ENCODE results near the gene B4GALNT3.
A peak's percentile ranks its signal among the peaks of the same experiment; 100 is the strongest.
"Not testable (repeated sequence)": the region's sequence is repeated elsewhere in the genome, so short reads cannot be mapped to it uniquely, and the experiment has no call there.

Gene B4GALNT3

DNA sequence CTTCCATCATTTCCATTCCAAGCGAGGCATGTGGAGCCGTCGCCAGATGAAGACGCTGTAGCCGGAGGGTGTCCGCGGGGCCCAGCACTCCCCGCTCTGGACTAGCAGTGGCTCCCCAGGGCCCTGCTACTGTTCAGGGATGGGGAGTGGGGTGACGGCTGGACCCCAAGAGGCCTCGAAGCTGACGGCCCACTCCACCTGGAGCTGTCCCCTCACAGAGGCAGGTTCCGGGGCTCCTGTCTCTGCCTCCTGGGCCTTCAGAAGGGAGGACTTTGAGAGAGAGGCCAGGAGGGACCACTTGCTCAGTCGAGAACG is 101.6 kb downstream of the B4GALNT3 start:
- DNase-seq = no peak

DNA sequence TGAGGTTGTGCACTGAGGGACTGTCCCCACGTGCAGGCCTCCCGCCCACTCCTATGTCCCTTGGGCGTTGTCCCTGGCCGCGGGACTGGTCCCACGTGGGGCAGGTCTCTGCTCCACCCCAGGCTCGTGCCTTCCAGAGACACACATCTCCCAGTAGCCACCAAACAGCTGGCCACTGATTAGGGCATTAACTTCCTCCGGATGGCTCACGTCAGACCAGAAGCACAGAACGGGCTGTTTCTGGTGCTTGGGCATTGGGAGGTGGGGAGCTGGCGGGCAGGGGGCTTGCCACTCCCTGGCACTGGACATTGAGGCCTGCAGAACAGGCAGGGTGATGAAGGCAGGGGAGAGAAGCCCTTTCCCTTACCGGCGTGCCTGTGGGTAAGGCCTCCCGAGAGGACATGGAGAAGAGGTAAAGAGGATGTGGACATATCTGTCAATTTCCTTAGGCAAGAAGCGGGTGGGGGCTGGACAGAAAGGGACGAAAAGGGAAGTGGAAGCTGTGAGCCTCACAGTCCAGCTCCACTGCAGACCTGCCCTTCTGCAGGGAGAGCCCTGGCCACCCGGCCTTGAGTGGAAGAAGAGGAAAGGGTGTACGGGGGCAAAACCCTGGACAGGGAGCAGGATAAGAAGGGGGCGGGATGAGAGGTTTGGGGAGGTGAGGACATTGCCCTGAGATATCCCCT is 102.3 kb downstream of the B4GALNT3 start:
- DNase-seq = no peak

DNA sequence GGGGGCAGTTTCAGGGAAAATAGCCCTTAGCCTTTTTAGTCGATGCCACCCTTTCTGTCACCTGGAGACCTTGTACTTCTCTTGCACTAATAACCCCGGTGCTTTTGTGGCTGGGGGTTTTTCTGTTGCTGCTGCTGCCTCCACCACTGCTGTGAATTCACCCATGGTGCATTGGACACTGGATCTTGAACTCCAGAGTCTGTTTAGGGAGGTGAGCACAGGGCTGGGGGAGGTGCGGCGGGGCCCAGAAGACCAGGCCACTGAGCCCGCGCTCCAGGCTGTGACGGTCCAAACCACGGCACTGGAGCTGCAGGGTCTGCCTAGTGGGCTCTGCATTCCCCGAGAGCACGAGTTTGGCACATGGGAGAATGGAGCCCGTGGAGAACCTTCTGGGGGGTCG is 102.9 kb downstream of the B4GALNT3 start:
- DNase-seq = no peak

DNA sequence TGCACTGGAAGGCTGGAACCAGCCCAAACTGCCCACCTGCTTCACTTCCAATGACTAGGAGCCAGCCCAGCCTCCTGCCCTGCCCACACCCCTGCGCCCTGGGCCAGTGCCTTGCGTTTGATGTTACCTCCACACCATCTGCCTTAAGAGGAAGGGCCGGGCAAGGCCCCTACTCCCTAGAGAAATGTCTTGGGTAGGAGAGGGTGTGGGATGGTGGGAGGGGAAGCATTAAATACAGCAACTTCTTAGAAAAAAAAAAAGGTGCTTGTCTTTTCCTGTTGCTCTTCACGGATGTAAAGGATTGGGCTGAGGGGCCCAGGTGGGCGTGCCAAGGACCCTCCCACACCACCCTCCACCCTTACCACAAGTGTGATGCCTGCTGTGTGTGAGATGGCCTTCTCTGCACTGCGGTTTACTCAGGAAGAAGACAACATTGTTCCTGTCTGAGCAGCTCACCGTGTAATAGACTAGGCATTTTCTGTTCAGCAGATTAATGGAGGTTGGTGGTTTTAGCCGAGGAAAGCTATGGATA is 103.6 kb downstream of the B4GALNT3 start:
- no peak for DNase-seq

DNA sequence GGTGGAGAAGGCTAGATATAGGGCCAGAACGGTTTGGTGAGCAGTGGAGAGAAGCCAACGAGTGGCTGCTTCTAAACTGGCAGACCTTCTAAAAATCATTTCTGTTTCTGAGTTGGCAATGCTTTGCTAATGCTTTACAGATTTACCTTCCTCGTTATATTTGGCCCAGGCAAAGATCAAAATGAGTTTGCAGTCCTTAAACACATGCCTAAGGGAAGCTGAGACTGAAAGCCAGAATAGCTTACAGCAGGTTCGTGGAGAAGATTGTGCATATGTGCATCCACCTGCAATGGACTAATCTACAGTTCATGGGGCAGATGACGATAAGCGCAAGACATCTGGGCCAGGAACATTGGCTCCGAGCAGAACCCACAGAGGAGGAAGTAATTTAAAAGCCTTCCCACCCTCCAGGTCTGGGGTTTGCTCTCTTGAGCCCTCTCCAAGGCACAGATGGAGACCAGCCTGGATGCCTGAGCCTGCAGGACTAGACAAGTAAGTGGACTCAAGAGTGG is 104.1 kb downstream of the B4GALNT3 start:
- DNase-seq = no peak

DNA sequence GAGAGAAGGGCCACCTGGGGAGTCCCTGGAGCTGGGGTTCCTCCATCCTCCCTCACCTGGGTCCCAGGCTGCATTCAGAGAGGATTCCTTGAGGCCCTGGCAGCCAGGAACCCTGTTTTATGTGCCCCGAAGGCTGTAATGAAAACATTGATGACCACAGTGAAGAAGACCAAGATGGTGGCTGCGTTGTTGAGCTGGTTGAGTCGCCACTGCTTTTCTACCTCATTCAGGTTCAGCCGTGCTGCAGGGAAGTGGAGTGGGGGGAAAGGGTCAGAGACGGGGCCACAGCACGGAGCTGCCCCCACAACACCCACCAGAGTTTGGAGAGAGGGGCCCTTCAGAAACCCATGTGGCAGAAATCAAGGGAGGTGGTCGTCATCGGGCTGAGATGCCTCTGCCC is 105.4 kb downstream of the B4GALNT3 start:
- DNase-seq = no peak

DNA sequence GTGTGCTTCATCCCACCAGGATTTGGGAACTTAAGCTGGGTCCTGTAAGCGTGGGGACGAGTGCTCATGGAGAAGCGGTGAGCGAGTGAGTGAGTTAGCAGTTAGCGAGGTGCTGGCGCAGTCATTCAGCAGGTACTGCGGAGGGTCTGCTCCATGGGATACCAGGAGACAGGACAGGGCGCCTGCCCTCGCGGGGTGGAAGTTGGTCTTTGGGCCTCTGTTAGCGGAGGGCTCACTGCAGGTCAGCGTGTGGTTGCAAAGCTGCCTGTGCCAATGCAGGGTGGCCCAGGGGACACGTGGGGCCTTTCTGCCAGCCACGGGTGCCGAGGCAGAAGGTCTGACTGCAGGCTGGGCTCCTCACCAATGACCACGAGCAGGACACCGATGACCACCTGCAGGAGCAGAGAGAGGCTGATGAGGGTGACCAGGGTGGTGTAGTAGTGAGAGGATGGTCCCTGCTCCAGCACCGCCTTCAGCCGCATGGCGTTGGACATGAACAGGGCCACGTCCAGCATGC is 105.9 kb downstream of the B4GALNT3 start:
- DNase-seq = no peak

DNA sequence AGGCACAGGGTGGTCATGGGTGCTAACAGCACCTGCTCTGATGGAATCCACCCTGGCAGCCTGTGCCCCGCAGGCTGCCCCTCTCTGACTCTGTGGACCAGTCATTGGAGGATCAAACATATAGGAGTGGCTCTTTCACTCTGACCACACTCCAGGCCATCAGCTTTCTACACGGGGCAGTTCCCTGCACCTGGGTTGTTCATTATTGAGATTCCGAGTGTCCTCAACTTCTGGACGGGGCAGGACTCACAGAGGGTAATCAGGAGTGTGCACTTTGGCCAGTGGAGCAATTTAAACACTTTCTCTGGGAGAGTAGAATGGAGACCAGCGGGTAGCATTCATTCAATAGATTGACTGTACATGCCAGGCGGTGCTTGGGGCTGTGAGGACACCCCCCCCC is 108.7 kb downstream of the B4GALNT3 start:
- no peak for DNase-seq

DNA sequence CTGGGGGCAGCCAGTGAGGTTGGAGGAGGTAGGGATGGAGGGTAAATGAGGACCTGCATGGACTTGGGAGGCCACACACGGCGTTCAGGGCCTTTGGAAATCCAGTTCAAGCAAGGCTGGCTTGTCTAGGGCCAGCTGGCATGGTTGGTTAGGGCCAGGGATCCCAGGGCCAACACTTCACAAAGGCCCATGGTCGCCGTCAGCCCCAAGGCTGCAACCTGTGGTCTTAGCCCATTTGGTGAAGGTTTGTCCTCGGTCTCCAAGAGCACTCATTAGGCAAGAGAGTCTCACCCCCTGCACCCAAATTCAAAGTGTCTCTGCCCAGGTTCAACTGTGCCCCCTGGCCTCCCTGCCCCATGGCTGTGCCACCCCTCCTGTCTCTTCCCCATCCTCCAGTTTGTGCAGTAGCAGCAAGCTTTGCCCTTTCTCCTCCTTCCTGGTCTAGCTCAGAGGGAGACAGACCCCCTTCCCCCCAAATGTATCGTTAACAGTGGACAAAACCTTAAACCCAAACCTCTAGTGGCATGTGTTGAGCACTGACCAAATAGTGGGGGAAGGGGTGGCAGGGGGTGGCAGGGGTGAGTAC is 109.4 kb downstream of the B4GALNT3 start:
- no peak for DNase-seq

DNA sequence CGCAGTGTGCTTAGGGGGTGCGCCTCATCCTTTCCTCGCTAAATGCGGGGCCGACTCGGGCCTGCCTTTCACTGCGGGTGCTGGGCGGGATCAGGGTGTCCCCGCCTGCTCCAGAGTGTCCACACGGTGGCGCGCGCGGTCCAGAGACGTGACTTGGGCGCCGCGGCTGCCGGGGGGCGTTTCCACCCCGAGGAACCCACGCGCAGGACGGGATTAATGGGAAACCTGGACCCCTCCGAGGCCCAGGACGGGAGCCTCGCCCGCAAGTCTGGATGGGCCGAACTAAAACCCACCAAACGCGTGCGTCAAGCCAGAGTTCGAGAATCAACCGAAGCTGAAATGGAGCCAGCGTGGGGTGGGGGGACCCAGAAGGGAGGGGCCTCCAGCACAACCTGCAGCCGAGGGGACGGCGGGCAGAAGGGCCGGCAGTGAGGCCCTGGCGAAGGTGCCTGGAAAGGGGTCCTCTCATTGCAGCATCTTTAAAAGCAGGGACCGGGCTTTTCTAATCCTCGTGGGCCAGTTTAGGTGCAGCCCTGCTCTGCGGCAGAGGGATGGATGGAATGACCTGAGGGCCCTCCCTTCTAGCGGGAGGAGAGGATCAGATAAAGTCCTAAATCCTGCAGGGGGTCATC is 110.2 kb downstream of the B4GALNT3 start:
- peak; percentile 9 for DNase-seq

DNA sequence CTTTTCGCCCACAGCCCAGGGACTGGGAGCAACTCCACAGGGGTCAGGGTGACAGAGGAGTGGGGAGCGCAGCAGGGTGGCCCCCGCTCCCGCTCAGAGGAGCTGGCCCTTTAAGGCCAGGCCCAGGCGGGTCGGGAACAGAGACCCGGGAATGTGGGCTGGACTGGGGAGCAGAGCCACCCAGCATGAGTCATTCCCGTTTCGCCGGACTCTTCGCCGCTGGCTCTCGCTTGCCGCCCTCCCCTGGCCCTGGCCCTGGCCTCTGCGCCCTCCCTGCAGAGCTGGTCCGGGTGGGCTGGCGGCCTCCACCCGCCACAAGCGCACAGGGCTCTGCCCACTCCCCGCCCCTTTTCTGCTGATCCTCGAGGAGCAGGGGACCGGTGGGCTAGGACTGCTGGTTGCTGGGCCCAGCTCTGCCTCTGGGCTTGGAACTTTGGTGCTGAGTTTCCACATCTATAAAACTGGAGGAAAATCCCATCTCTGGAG is 110.7 kb downstream of the B4GALNT3 start:
- no peak for DNase-seq

DNA sequence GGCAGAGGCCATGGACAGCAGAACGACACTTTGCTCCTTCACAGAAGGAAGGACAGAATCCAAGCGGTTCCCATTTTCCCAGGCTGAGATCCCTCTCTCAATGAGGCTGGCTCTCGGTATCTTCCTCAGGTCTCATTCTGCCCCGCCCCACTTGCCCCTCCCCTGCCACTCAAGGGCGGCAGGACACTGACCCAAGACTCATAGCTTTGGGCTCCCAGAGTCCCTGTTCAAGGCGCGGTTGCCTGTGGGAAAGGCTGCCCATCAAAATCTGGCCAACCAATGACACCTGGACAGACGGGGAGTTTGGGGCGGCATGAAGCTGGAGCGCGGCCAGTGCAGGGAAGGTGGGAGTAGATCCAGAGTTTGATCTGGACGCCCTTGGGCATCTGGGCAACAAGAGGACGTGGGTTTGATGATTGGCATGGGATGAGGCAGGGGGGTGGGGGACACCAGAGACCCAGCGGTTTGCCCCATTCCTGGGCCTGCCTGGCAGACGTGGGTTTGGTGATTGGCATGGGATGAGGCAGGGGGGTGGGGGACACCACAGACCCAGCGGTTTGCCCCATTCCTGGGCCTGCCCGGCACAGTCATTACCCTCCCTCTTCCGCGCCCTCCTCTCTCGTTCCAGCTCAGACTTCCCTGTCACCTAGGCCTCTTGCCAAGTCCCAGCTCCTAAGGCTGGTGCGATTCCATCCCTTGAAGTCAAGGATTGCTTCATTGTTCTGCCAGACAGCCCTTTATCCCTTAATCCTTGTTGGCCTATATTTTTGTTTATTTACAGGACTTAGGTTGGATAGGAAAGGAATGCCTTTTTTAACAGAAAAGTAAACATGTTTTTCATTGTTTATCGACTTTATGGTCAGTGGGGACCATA is 111.4 kb downstream of the B4GALNT3 start:
- DNase-seq = no peak

DNA sequence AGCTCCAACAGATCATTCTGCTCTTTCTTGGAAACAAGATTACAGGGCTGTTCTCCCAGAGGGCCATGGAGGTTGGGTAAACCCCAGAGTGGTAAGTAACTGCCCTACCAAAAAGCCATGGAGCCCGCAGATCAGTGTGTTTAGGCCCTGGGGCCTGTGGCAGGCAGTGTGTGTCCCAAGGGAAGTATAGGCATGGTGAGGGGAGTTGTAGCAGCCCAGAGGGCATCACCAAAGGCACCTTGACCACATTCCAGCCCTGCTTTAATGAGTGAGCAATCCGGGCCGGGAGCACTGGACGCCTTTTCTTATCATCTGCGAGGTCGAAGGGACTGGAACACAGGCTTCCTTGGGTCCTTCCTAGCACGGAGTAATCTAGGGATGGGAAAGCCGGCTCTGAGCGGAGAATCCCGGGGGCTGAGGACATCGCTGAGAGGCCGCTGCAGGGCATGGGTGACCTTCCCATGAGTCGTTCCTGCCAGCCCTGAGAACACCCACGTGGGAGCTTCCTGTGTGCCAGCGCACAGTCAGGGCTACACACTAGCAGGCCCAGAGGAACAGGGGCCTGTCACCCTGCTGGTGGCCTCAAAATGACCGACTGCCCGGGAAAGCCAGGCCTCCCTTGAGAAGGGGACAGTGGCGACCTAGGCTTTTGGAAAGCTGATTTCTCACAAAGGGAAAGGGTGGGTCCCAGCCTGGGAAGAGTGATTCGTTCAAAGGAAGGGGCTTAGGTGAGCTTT is 112.2 kb downstream of the B4GALNT3 start:
- no peak for DNase-seq

DNA sequence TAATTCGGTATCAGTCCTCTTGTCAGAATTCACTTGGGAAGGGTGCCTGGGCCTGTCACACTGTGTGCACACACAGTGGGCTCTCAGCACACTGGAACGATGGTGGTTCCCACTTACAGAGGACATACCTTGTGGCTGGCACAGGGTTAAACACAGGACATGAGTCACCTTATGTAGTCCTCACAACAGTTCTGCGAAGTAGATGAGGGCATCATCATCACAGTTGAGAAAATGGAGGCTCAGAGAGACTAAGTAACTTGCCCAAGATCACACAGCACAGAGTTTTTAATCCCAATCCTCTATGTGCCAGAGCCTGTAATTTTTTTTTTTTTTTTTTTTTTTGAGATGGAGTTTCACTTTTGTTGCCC is 112.8 kb downstream of the B4GALNT3 start:
- no peak for DNase-seq

DNA sequence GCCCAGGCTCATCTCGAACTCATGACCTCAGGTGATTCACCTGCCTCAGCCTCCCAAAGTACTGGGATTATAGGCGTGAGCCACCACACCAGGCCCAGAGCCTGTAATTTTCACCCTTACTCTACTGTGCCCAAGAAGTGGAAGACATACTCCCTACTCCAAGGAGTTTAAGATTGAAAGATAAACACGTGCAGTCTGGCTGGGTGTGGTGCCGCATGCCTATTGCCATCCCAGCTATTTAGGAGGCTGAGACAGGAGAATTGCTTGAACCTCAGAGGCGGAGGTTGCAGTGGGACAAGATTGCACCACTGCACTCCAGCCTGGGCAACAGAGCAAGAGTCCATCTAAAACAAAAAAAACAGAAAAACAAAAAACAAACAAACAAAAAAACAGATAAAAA is 113.5 kb downstream of the B4GALNT3 start:
- no peak for DNase-seq

DNA sequence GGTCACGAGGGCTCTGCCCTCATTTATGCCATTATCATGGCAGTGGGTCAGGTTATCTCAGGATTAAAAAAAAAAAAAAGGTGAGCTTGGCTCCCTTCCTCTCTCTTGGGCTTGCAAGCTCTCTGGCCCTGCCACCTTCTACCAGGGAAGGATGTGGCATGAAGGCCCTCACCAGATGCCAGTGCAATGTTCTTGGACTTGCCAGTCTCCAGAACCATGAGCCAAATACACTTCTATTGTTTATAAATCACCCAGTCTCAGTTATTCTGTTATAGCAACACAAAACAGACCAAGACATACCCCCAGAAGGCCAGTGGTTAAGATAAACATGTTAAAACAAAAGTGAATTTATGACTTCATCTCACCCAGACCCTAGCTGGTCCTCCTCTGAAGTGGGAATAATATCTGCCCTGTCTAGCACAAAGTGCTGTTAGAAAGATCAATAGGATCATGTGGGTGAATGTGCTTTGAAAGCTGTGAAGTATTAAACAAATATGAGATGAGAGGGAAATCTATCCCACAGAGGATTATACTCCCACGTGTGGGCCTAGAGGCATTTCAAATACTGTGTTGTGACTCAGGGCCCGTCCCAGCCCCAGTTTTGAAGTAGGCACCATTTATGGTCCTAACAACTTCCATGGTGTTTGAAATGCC is 114.9 kb downstream of the B4GALNT3 start:
- no peak for DNase-seq

DNA sequence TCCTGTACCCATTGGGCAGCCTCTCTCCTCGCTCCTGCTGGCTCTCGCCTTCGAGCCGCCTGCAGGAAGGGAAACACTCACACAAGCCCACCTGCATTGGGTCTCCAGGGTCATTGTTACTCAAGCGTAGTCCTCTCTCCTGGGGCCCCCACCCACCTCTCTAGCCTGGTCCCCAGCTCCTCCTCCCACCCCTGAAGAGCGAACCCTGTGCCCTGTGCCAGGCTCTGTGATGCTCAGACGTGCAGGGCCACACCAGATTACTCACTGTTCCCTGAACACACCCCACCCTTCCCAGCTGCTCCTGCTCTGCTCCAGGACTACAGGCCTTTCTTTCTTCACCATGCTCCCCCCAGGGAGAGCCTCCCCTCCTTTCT is 115.4 kb downstream of the B4GALNT3 start:
- no peak for DNase-seq

DNA sequence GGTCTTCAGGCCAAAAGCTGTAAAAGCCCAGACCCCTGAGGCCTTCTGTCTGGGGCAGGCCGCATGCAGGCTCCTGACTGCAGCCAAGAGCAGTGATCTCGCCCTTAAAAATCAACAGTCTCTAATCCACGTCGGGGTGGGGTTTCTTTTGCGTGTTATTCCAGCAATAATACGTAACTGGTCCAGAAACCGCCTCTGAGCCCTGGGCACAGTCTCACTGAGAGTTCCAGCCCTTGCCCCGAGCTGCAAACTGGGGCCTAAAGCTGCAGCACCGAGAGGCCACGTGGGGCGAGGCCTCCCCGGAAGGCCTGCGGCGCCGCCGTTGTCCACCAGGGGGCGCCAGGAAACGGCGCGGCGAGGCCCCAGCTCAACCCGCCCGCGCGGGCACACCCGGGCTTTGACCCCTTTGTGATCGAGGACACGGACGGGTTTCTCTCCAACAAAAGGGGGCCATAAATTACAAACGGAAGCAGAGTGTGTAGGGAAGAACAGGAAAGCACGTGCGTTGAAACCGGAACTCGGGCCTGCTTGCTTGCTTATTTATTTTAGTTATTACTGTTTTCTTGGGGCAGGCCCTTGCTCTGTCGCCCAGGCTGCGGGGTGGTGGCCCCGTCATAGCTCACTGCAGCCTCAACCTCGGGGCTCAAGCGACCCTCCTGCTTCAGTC is 116.3 kb downstream of the B4GALNT3 start:
- no peak for DNase-seq

DNA sequence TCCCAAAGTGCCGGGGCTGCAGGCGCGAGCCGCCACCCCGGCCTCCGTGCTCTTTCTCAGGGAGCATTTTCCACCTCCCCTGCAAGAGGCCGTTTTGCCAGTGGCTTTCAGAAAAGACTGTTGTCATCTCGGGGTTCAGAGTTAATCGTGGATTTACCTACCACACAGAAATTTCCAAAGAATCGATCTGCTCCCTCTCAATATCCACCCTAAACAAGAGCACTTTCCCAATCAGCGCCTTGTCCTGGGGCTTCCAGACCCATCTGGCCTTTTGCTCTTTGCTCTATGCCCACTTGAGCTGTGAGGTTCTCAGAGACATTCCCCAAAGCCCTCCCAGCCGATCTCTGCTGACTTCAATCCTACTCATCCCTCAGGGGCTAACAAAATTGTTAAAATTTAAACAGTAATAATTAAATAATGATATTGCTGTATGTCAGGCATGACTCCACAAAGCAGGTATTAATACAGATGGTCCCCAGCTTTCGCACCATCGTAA is 116.9 kb downstream of the B4GALNT3 start:
- no peak for DNase-seq

DNA sequence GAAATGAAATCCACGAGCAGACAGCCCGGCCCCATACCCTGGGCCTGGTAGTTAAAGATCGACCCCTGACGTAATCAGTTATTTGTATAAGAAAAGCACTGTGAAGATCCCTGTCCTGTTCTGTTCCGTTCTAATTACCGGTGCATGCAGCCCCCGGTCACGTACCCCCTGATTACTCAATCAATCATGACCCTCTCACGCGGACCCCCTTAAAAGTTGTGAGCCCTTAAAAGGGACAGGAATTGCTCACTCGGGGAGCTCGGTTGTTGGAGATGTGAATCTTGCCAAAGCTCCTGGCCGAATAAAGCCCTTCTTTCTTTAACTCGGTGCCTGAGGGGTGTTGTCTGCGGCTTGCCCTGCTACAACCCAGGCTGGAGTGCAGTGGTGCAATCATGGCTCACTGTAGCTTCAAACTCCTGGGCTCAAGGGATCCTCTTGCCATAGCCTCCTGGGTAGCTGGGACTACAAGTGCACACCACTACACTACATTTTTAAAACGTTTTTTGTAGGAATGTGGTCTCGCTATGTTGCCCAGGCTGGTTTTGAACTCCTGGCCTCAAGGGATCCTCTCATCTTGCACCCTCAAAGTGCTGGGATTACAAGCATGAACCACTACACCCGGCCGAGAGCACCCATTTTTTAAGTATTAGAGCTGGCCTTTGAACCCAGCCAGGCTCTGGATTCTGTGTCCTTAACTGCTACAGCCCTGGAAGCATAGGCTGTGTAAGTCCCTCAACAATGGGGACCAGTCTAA is 118.4 kb downstream of the B4GALNT3 start:
- DNase-seq = not testable (repeated sequence)

Measured in NCI-H2227 treated with DMSO at 0.1 percent for 48 hours (cell line).